GM23338 (cell line): ENCODE measurements around the gene UBAP2. TPM values are rescaled to one million over a fixed set of nuclear protein-coding genes. Genes with fewer than 3 reads are reported as not detected.

ENCODE experiments used
- ATAC-seq: fragments of 200-7000 bp; cut with Tn5 transposase; 3 replicates; pipeline ENCODE4 v1.9.1; 2020
- DNase-seq: peaks from one replicate; pipeline ENCODE4 v3.0.0-alpha.2; 2015; ENCODE audit warnings: low spot score
- H2AFZ ChIP-seq: fragments of 200-600 bp; sonication (generic); 2 replicates; pipeline ENCODE4 v1.8.0; 2016; ENCODE audit warnings: antibody characterized with exemption, mild to moderate bottlenecking, moderate library complexity
- H3F3A ChIP-seq: fragments of 200-600 bp; sonication (generic); replicated peaks from 2 replicates; pipeline ENCODE4 v1.8.0; 2017; ENCODE audit warnings: antibody characterized with exemption, mixed run types, low read depth
- H3K27ac ChIP-seq: fragments of 200-600 bp; sonication (generic); 2 replicates; pipeline ENCODE4 v1.6.1; 2016; ENCODE audit warnings: low read depth
- H3K27me3 ChIP-seq: fragments of 200-600 bp; sonication (generic); 2 replicates; pipeline ENCODE4 v1.8.0; 2016; ENCODE audit warnings: mild to moderate bottlenecking, mixed run types, moderate library complexity; ENCODE audit not compliant: insufficient read depth
- H3K36me3 ChIP-seq: fragments of 200-600 bp; sonication (generic); 2 replicates; pipeline ENCODE4 v1.8.0; 2016; ENCODE audit warnings: mild to moderate bottlenecking; ENCODE audit not compliant: insufficient read depth
- H3K4me1 ChIP-seq: fragments of 200-600 bp; sonication (generic); 2 replicates; pipeline ENCODE4 v1.8.0; 2016; ENCODE audit warnings: mild to moderate bottlenecking, moderate library complexity; ENCODE audit not compliant: insufficient read depth
- H3K4me2 ChIP-seq: fragments of 200-600 bp; sonication (generic); 2 replicates; pipeline ENCODE4 v1.7.1; 2017; ENCODE audit warnings: mixed run types
- H3K4me3 ChIP-seq: fragments of 200-600 bp; sonication (generic); 2 replicates; pipeline ENCODE4 v1.6.1; 2016; ENCODE audit warnings: mixed run types
- H3K79me2 ChIP-seq: fragments of 200-600 bp; sonication (generic); replicated peaks from 2 replicates; pipeline ENCODE4 v1.8.0; 2017; ENCODE audit warnings: mild to moderate bottlenecking; ENCODE audit not compliant: insufficient read depth
- H3K9me2 ChIP-seq: fragments of 200-600 bp; sonication (generic); 2 replicates; pipeline ENCODE4 v1.8.0; 2017; ENCODE audit not compliant: insufficient read depth
- H4K20me1 ChIP-seq: fragments of 200-600 bp; sonication (generic); replicated peaks from 2 replicates; pipeline ENCODE4 v1.8.0; 2017; ENCODE audit warnings: mild to moderate bottlenecking; ENCODE audit not compliant: insufficient read depth
- H3K27ac Mint-ChIP-seq: 2 replicates; pipeline ENCODE4 v1.8.0; 2020; ENCODE audit warnings: inconsistent platforms, mild to moderate bottlenecking, moderate library complexity, mixed read lengths
- H3K27me3 Mint-ChIP-seq: 3 replicates; pipeline ENCODE4 v1.8.0; 2022; ENCODE audit warnings: low read depth, mild to moderate bottlenecking, moderate library complexity, mixed read lengths, inconsistent platforms; ENCODE audit not compliant: insufficient read depth, poor library complexity
- H3K36me3 Mint-ChIP-seq: 3 replicates; pipeline ENCODE4 v1.8.0; 2021; ENCODE audit warnings: low read depth, mild to moderate bottlenecking, inconsistent platforms, moderate library complexity, mixed read lengths
- H3K4me1 Mint-ChIP-seq: 3 replicates; pipeline ENCODE4 v1.8.0; 2020; ENCODE audit warnings: mild to moderate bottlenecking, inconsistent platforms, mixed read lengths
- H3K4me3 Mint-ChIP-seq: 3 replicates; pipeline ENCODE4 v1.8.0; 2021; ENCODE audit warnings: moderate library complexity, mild to moderate bottlenecking, inconsistent platforms, mixed read lengths
- H3K9me3 Mint-ChIP-seq: 3 replicates; pipeline ENCODE4 v1.8.0; 2020; ENCODE audit warnings: moderate library complexity, mild to moderate bottlenecking, inconsistent platforms, mixed read lengths
- CREB1 ChIP-seq: fragments of 250-450 bp; sonication (Bioruptor Pico); IDR thresholded peaks from 2 replicates; pipeline ENCODE4 v1.5.0; 2020; ENCODE audit warnings: low read depth, mild to moderate bottlenecking, moderate library complexity
- CTCF ChIP-seq, 2 experiments: fragments of 200-600 bp in 1 of 2; sonication (generic) in 1 of 2; conservative IDR thresholded peaks; 2 replicates each; pipeline versions ENCODE4 v1.5.1 to v1.6.1; 2016 to 2017; ENCODE audit warnings: antibody characterized with exemption in 2 of 2, low read depth in 2 of 2, mild to moderate bottlenecking in 2 of 2, moderate library complexity in 1 of 2
- ETS1 ChIP-seq: IDR thresholded peaks from 2 replicates; pipeline ENCODE4 v1.6.1; 2016; ENCODE audit warnings: antibody characterized with exemption
- EZH2 ChIP-seq: fragments of 200-600 bp; sonication (generic); IDR thresholded peaks from one replicate; pipeline ENCODE4 v1.8.0; 2017; ENCODE audit warnings: antibody characterized with exemption, mild to moderate bottlenecking, low read depth; ENCODE audit not compliant: unreplicated experiment
- EZH2phosphoT487 ChIP-seq: fragments of 200-600 bp; sonication (generic); IDR thresholded peaks from one replicate; pipeline ENCODE4 v1.8.1; 2018; ENCODE audit warnings: antibody characterized with exemption; ENCODE audit not compliant: unreplicated experiment
- JUNB ChIP-seq: IDR thresholded peaks from one replicate; pipeline ENCODE4 v1.6.1; 2016; ENCODE audit warnings: antibody characterized with exemption; ENCODE audit not compliant: unreplicated experiment
- NANOG ChIP-seq: IDR thresholded peaks from 2 replicates; pipeline ENCODE4 v1.6.1; 2016; ENCODE audit warnings: antibody characterized with exemption, borderline replicate concordance
- POLR2AphosphoS5 ChIP-seq: IDR thresholded peaks from 2 replicates; pipeline ENCODE4 v1.6.1; 2016; ENCODE audit warnings: antibody characterized with exemption, low read depth
- REST ChIP-seq: IDR thresholded peaks from one replicate; pipeline ENCODE4 v1.6.1; 2018; ENCODE audit warnings: antibody characterized with exemption; ENCODE audit not compliant: unreplicated experiment
- STAT1 ChIP-seq: IDR thresholded peaks from one replicate; pipeline ENCODE4 v1.6.1; 2016; ENCODE audit warnings: antibody characterized with exemption; ENCODE audit not compliant: unreplicated experiment
- ZNF114 ChIP-seq: fragments of 250-450 bp; sonication (Bioruptor Pico); IDR thresholded peaks from 2 replicates; pipeline ENCODE4 v1.5.0; 2020; ENCODE audit warnings: mild to moderate bottlenecking, moderate library complexity
- ZNF331 ChIP-seq: fragments of 250-450 bp; sonication (Bioruptor Pico); IDR thresholded peaks from 2 replicates; pipeline ENCODE4 v1.5.0; 2020; ENCODE audit warnings: low read depth, mild to moderate bottlenecking, moderate library complexity
- ZNF462 ChIP-seq: fragments of 250-450 bp; sonication (Bioruptor Pico); IDR thresholded peaks from 2 replicates; pipeline ENCODE4 v1.5.0; 2020; ENCODE audit warnings: mild to moderate bottlenecking, moderate library complexity
- polyA plus RNA-seq: library from polyadenylated mRNA; unstranded; fragments of >200 nt; fragmentation: Nextera tagmentation; extraction: Ambion mirVana; gene quantifications from 2 replicates; pipeline ENCODE4 v1.2.1, GENCODE V29; 2016
- total RNA-seq: library from RNA; depleted of rRNA; stranded (reverse); fragments of >200 nt; shearing (Covaris generic); gene quantifications from 2 replicates; pipeline ENCODE4 v1.2.3, GENCODE V29; 2014

The UBAP2 gene
- total and polyA plus RNA-seq, 2 experiments from 2014 or later: 47.4 to 56.4 TPM

GRCh38 chr9:33878691-33879366 is 169.9 kb downstream of the UBAP2 start:
- H4K20me1 ChIP-seq: peaks cover 52% of the 10 kb centered on the region
- no peak for TF ChIP-seq CTCF (conservative IDR thresholded peaks at IDR 0.05; ENCODE audit: low read depth in 2 of 2)
- TF ChIP-seq EZH2phosphoT487: no peak
- no peak for TF ChIP-seq NANOG
- no peak for TF ChIP-seq POLR2AphosphoS5
- no peak for TF ChIP-seq ZNF114
- TF ChIP-seq ZNF331: no peak
- no peak for TF ChIP-seq ETS1
- TF ChIP-seq JUNB: no peak
- no peak for TF ChIP-seq STAT1
- TF ChIP-seq ZNF462 (CRISPR knock-in tag): no peak
- TF ChIP-seq CREB1 (CRISPR knock-in tag): no peak
- no peak for TF ChIP-seq REST
- no peak for TF ChIP-seq EZH2

More at GRCh38 chr9:33878691-33879366, 169.9 kb downstream of the UBAP2 start:
- H3K9me3 Mint-ChIP-seq: no peaks in the 10 kb centered on the region
- Histone ChIP-seq H3F3A (no peaks in the 10 kb centered on the region), H3K4me1 (peaks cover 10% of the 10 kb centered on the region; the same call in 1 of the 2 replicates), H3K27ac (no peak overlapping the region), H3K27me3 (no peaks in the 10 kb centered on the region), H3K79me2 (peaks cover 99% of the 10 kb centered on the region), H3K4me3 (no peak overlapping the region), H3K36me3 (no peaks in the 10 kb centered on the region), H2AFZ (no peak overlapping the region), H3K4me2 (no peak overlapping the region), H3K9me2 (no peaks in the 10 kb centered on the region)
- peaks cover 6% of the 10 kb centered on the region for H3K27me3 Mint-ChIP-seq
- no peak for DNase-seq
- H3K4me3 Mint-ChIP-seq: no peak overlapping the region
- H3K36me3 Mint-ChIP-seq: no peaks in the 10 kb centered on the region
- ATAC-seq: no peak
- peaks cover 13% of the 10 kb centered on the region for H3K4me1 Mint-ChIP-seq
- H3K27ac Mint-ChIP-seq: no peak overlapping the region; the same call in 1 of the 2 replicates
